Esophagus squamous epithelium (tissue), 5 donors: Measurements from ENCODE around the gene BATF. TPM values are rescaled to one million over a fixed set of nuclear protein-coding genes. Genes with fewer than 3 reads are reported as not detected.

Experiments
- DNase-seq: peaks from one replicate; lab custom pipeline; 2025; lab: John Stamatoyannopoulos, UW
- H3K27ac ChIP-seq, 4 donors: fragments of 200-600 bp; sonication (generic); one replicate each; pipeline ENCODE4 v1.5.1; 2016 to 2019; ENCODE audit warnings: mild to moderate bottlenecking in 1 of 4
- H3K27me3 ChIP-seq, 4 donors: fragments of 200-600 bp; sonication (generic); 1 replicate in 3 of 4; 2 replicates in 1 of 4; pipeline versions ENCODE4 v1.5.1 to v1.6.0; 2017 to 2021; ENCODE audit warnings: antibody characterized with exemption in 1 of 4
- H3K36me3 ChIP-seq, 3 donors: fragments of 200-600 bp; sonication (generic); one replicate each; pipeline ENCODE4 v1.5.1; 2016 to 2019
- H3K4me1 ChIP-seq, 3 donors: fragments of 200-600 bp; sonication (generic); one replicate each; pipeline ENCODE4 v1.5.1; 2017 to 2019
- H3K4me3 ChIP-seq, 4 donors: fragments of 200-600 bp; sonication (generic); 1 replicate in 3 of 4; 2 replicates in 1 of 4; pipeline ENCODE4 v1.5.1; 2016 to 2019; ENCODE audit warnings: mild to moderate bottlenecking in 2 of 4, moderate library complexity in 1 of 4
- H3K9me3 ChIP-seq, 3 donors: fragments of 200-600 bp; sonication (generic); one replicate each; pipeline ENCODE4 v1.5.1; 2016 to 2019
- POLR2A ChIP-seq, 4 donors: fragments of 450-650 bp; IDR thresholded peaks; one replicate each; pipeline ENCODE4 v1.6.1; 2017; ENCODE audit warnings: antibody characterized with exemption in 4 of 4, mild to moderate bottlenecking in 4 of 4, moderate library complexity in 3 of 4
- whole genome bisulfite sequencing, 2 donors: methylation state at CpG; one replicate each; pipeline ENCODE4 v1.1.5; 2018; 5-methylcytosine and 5-hydroxymethylcytosine counted together
- intact Hi-C: fragments of 100-400 bp; cut with DNase I; formaldehyde crosslinking; loops from one replicate; pipeline ENCODE4 v1.15.0; 2022
- total RNA-seq, 4 donors: library from RNA; depleted of rRNA; stranded (reverse); fragments of >200 nt; gene quantifications; one replicate each; pipeline ENCODE4 v1.1.0, GENCODE V29; 2016
- TF ChIP-seq, protein P1 (sequence below), 6 experiments: fragments of 450-650 bp in 4 of 6; fragments of 200-600 bp in 2 of 6; sonication (generic) in 2 of 6; IDR thresholded peaks; one replicate each; pipeline ENCODE4 v1.5.1; 2016 to 2019; ENCODE audit warnings: antibody characterized with exemption in 6 of 6, mild to moderate bottlenecking in 4 of 6, moderate library complexity in 4 of 6
- donor health status: DM: yes; HTN: yes; CAD: no.

The BATF gene
- total RNA-seq, 4 donors from 2014 or later, result 1.7 to 14.5 (median 6.8) TPM

GRCh38 chr14:75543253-75543652 lies 21.0 kb downstream of the BATF start:
- H3K4me3 ChIP-seq, result peak overlapping the region in 1 of 4 donors; percentile 22
- H3K27ac ChIP-seq, result peak overlapping the region; percentile 49 to 84 (median 72)
- TF ChIP-seq, protein P1, sequence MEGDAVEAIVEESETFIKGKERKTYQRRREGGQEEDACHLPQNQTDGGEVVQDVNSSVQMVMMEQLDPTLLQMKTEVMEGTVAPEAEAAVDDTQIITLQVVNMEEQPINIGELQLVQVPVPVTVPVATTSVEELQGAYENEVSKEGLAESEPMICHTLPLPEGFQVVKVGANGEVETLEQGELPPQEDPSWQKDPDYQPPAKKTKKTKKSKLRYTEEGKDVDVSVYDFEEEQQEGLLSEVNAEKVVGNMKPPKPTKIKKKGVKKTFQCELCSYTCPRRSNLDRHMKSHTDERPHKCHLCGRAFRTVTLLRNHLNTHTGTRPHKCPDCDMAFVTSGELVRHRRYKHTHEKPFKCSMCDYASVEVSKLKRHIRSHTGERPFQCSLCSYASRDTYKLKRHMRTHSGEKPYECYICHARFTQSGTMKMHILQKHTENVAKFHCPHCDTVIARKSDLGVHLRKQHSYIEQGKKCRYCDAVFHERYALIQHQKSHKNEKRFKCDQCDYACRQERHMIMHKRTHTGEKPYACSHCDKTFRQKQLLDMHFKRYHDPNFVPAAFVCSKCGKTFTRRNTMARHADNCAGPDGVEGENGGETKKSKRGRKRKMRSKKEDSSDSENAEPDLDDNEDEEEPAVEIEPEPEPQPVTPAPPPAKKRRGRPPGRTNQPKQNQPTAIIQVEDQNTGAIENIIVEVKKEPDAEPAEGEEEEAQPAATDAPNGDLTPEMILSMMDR (IDR thresholded peaks at IDR 0.05), result no peak
- no peak for TF ChIP-seq POLR2A (IDR thresholded peaks at IDR 0.05)
- H3K9me3 ChIP-seq, result no peaks in the 10 kb centered on the region
- intact Hi-C loops, result no loop called here
- H3K4me1 ChIP-seq, result peaks cover 11 to 22% (median 15%) of the 10 kb centered on the region in 3 donors
- H3K27me3 ChIP-seq, result no peaks in the 10 kb centered on the region
- WGBS, 2 donors, result 39 to 42% methylated on average over 4 of the region's 4 CpGs
- no peak for DNase-seq
- H3K36me3 ChIP-seq, result no peaks in the 10 kb centered on the region

GRCh38 chr14:75543786-75544185 lies 21.5 kb downstream of the BATF start:
- no peaks in the 10 kb centered on the region for H3K36me3 ChIP-seq
- no peak for DNase-seq
- H3K9me3 ChIP-seq, result no peaks in the 10 kb centered on the region
- TF ChIP-seq POLR2A (IDR thresholded peaks at IDR 0.05), result no peak
- TF ChIP-seq, protein P1 (IDR thresholded peaks at IDR 0.05), result no peak
- peak overlapping the region in 1 of 4 donors; percentile 79 for H3K27ac ChIP-seq
- H3K4me3 ChIP-seq, result no peak overlapping the region
- whole genome bisulfite sequencing, 2 donors, result 71 to 97% methylated on average over 2 of the region's 2 CpGs
- no peaks in the 10 kb centered on the region for H3K27me3 ChIP-seq
- peaks cover 11 to 22% (median 15%) of the 10 kb centered on the region in 3 donors for H3K4me1 ChIP-seq
- intact Hi-C loops, result no loop called here

DNA sequence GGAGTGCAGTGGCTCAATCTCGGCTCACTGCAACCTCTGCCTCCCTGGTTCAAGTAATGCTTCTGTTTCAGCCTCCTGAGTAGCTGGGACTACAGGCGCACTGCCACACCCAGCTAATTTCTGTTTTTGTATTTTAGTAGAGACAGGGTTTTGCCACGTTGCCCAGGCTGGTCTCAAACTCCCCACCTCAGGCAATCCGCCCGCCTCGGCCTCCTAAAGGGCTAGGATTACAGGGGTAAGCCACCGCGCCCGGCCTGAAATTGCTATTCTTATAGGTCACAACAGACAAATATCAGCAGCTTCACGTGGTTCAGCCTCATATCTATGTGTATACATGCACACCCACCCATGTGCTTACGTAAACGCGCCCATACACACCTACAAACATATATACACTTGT lies 23.6 kb downstream of the BATF start:
- TF ChIP-seq, protein P1 (IDR thresholded peaks at IDR 0.05), result no peak
- no peak for TF ChIP-seq POLR2A (IDR thresholded peaks at IDR 0.05)
- H3K36me3 ChIP-seq, result no peaks in the 10 kb centered on the region
- H3K4me3 ChIP-seq, result no peak overlapping the region
- no peak for DNase-seq
- WGBS, 2 donors, result 81 to 88% methylated on average over 12 to 13 of the region's 13 CpGs
- H3K27ac ChIP-seq, result no peak overlapping the region
- H3K27me3 ChIP-seq, result no peaks in the 10 kb centered on the region
- intact Hi-C loops, result no loop called here
- H3K9me3 ChIP-seq, result no peaks in the 10 kb centered on the region
- H3K4me1 ChIP-seq, result peaks cover 11 to 30% (median 15%) of the 10 kb centered on the region in 3 donors

DNA sequence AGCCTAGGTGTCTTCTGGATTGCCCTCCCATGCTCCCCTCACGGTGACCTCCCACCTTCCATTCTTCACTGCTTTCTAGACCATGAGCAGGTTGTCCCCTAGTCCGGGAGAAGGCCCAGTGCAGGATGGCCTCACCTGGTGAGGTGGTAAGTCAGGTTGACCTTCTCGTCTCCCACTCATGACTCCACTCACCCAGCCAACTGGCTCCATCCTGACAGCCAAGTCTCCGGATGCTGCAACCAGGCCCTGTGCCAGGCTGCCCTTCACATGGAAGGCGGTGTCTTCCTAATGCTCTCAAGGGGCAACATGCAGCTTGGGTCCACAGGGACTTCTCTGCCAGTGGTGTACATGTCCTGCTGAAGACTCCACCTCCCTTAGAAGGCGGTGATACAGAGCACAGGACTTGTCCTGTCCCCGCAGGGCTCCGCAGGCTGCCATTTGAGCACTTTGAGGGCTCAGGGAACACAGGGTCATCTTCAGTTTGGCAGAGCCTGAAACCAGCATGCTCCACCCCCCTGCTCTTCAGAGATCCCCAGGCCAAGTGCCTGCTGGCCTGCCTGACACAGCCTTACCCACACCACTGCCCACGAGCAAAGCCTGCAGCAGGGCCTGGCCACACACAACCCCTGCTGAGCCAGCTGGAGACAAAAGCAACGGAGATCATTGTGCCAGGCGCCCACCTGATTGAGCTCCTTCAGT lies 25.4 kb downstream of the BATF start:
- WGBS, 2 donors, result 79 to 90% methylated on average over 5 to 7 of the region's 11 CpGs
- DNase-seq, result no peak
- intact Hi-C loops, result no loop called here
- Histone ChIP-seq H3K4me3 (no peak overlapping the region), H3K27ac (no peak overlapping the region), H3K4me1 (peaks cover 5 to 29% (median 8%) of the 10 kb centered on the region in 3 donors), H3K9me3 (no peaks in the 10 kb centered on the region), H3K27me3 (no peaks in the 10 kb centered on the region), H3K36me3 (no peaks in the 10 kb centered on the region)
- no peak for TF ChIP-seq POLR2A (IDR thresholded peaks at IDR 0.05)
- TF ChIP-seq, protein P1 (IDR thresholded peaks at IDR 0.05), result no peak

DNA sequence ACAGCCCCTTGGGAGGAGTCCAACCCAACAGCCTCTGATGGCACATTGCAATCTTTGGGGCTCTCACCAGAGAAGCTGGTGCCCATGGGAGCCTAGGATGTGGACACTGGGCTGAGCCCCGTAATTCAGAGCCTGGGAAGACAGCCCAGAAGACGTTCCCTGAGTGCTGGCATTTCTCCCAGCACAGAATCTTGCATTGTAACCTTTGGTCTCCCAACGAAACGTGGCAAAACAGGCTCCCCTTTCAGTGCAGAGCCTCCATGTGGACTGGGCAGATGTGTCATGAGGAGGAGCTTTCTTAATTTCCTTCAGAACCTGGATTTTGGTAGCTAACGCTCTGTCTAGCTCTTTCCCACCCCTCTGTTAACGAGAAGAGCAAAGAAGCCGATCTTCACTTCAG lies 26.3 kb downstream of the BATF start:
- intact Hi-C loops, result no loop called here
- TF ChIP-seq, protein P1 (IDR thresholded peaks at IDR 0.05), result no peak
- TF ChIP-seq POLR2A (IDR thresholded peaks at IDR 0.05), result no peak
- no peaks in the 10 kb centered on the region for H3K27me3 ChIP-seq
- H3K36me3 ChIP-seq, result no peaks in the 10 kb centered on the region
- 57 to 66% methylated on average over 5 to 6 of the region's 7 CpGs for WGBS, 2 donors
- H3K4me1 ChIP-seq, result peaks cover 0 to 23% (median 0%) of the 10 kb centered on the region in 3 donors
- H3K9me3 ChIP-seq, result no peaks in the 10 kb centered on the region
- H3K27ac ChIP-seq, result no peak overlapping the region
- no peak for DNase-seq
- H3K4me3 ChIP-seq, result no peak overlapping the region
